ENCODE measurements around the gene ANO3. TPM values are rescaled to one million over a fixed set of nuclear protein-coding genes. Genes with fewer than 3 reads are reported as not detected.

ANO3 gene
- total and polyA plus RNA-seq, 2 of the 8 experiments (the other 6 are each of a cell fraction or from before 2014, with no cell fraction given), result not detected

DNA sequence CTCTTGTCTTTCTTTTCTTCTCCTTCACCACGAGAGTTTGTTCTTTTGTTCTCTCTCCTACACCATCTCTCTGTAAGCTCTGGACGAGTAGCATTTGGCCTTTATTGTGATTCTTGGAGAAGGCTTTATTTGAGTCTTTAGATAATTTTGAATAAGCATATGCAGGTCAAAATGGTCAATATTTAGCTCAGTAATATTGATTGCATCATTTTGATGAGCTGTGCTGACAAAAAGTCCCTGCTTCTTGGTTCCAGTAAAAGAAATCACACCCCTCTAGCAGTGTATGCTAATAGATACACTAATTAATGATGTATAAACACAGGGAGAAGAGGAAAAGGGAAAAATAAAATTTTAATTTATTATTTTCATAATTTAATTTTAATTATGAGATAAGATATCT is 266.0 kb downstream of the ANO3 start (continued):
- no peak for TF ChIP-seq CHD7 (IDR thresholded peaks at IDR 0.05; ENCODE audit: insufficient replicate concordance, low read length)
- TF ChIP-seq, protein P1, sequence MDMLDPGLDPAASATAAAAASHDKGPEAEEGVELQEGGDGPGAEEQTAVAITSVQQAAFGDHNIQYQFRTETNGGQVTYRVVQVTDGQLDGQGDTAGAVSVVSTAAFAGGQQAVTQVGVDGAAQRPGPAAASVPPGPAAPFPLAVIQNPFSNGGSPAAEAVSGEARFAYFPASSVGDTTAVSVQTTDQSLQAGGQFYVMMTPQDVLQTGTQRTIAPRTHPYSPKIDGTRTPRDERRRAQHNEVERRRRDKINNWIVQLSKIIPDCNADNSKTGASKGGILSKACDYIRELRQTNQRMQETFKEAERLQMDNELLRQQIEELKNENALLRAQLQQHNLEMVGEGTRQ (IDR thresholded peaks at IDR 0.05; ENCODE audit: low read length), result no peak
- no peak for TF ChIP-seq TCF12 (IDR thresholded peaks at IDR 0.05; ENCODE audit: low read depth, low read length)
- TF ChIP-seq E2F6 (IDR thresholded peaks at IDR 0.05), result no peak
- no peak for TF ChIP-seq RNF2 (IDR thresholded peaks at IDR 0.05; ENCODE audit: borderline replicate concordance, low read depth, low read length, missing control alignments, poor library complexity, severe bottlenecking)
- TF ChIP-seq SP2 (IDR thresholded peaks at IDR 0.05; ENCODE audit: low read length), result no peak
- TF ChIP-seq RXRA (IDR thresholded peaks at IDR 0.05; ENCODE audit: insufficient read depth, low read depth, low read length), result no peak
- no peak for TF ChIP-seq KDM1A (IDR thresholded peaks at IDR 0.05; ENCODE audit: borderline replicate concordance, low read length)
- no peak for TF ChIP-seq EGR1 (IDR thresholded peaks at IDR 0.05; ENCODE audit: borderline replicate concordance, low read depth, low read length)
- TF ChIP-seq TEAD4 (IDR thresholded peaks at IDR 0.05; ENCODE audit: low read depth, low read length), result no peak
